Midbrain (tissue), 1 donor: Measurements from ENCODE around the gene PIP5KL1.
A peak's percentile ranks its signal among the peaks of the same experiment; 100 is the strongest.

ENCODE experiments used
- DNase-seq: peaks from one replicate; lab custom pipeline; 2025; lab: John Stamatoyannopoulos, UW

The PIP5KL1 gene

DNA sequence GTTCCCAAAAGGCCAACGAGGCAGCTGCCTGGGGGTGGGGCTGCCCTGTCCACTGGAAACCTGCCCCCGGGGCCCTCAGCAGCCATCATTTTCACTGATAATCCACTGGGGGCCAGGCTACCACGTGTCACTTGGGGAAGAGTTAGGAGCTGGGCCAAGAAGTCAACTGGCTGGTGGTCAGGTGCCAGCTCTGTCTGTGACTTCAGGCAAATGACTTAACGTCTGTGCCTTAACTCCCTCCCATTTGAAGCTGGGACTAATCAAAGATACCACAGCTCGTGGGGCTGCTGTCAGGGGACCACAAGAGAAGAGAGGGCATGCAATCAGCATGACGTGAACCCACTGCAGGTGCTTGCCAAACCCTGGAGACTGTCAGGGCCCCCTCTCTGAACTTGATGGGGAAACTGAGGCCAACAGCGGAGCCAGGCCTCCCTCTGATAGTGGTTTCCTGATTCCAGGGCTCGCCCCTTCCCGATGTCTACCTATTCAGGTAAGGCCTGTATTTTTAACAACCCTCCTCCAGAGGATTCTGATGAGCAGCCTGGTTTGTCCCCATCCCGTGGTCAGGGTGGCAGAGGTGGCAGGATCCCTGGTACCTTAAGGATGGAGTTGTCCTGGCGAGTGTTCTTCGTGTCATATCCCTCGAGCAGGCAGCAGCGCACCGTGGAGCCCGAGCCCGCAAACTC is 19.4 kb upstream of the PIP5KL1 start:
- DNase-seq = peak; percentile 71

DNA sequence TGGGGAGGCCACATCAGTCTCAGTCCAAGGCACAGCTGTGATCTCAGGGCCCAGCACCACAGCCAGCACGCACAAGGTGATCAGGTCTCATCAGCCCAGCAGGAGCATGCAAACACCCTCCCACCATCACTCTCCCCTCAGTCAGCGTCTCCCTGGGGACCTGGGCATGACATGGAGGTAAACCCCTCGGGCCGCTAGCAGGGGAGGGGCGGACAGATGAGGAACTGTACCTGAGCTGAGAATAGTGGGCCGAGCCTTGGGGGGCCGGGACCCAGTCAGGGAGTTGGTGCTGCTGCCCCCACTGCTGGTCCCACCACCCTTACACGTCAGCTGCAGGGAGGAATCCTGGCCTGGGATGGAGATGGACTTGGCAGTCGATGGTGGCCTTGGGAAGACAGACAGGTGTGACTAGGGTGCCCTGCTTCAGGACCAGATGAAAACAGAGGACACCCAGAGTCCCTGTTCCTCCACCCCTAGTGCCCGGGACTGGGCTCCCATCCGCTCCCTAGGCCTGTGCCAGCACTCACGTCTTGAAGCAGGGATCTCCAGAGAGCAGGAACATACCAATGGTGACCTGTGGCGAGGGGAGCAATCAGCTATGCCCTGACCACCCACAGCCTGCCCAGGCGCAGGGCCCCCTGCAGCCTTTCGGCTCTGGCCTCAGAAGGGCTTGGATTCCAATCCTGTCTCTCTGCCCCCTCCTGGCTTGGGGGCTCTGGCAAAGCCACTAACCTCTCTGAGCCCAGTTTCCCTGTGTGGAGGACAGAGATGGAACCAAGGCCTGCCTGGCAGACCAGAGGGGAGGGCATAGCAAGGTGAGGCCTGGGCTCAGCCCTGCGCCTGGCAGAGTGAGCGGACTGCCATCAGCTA is 17.5 kb upstream of the PIP5KL1 start:
- DNase-seq = no peak

DNA sequence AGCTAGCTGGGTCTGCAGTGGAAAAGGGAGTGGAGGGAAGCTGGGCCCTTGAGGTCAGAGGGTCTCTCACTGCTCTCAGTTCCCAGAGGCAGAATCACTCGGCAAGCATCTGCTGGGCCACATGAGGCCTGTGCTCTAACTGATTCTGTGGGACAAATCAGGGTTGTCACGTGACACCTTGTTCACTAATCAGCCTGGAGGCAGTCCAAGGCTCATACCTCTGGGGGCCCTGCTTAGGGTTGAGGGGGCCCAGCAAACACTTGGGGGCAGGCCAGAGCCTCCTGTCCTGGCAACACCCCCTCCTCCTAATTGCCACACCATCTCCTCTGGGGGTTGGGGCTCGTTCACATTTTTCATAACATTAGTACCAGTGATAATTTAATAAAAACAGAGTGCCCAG is 16.2 kb upstream of the PIP5KL1 start:
- no peak for DNase-seq

DNA sequence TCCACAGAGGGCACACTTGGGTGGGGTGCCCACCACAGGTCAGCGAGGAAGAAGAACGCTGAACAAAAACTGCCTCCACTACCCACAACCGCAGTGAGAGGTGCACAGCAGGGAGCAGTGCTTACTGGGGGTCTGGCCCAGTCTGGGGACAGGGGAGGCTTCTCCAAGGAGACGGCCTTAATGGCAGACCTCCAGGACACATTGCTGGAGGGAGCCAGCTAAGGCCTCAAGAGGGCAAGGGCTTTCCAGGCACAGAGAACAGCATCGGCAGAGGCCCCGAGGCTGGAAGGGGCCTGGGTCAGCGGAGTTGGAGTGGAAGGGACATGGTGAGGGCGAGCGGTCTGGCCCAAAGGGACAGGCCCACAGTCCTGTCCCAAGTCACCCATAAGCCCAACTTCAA is 15.4 kb upstream of the PIP5KL1 start:
- no peak for DNase-seq

DNA sequence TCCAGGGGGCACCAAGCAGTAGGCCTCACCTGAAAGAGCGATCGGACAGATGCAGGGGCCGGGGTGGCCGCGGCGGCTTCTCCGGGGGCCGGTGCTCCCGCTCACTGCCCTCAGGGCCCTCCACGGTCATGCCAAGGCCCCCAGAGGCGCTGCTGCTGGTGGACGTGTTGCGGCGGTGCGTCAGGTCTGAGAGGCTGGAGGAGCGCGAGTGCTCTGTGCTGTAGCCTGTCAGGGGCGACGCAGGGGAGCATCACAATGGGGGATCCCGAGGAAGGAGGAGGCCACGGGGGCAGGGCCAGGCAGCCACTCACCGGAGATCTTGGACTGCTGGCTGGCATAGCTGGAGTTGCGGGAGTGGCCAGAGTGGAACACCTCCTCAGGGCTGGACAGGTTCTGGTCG is 14.8 kb upstream of the PIP5KL1 start:
- no peak for DNase-seq

DNA sequence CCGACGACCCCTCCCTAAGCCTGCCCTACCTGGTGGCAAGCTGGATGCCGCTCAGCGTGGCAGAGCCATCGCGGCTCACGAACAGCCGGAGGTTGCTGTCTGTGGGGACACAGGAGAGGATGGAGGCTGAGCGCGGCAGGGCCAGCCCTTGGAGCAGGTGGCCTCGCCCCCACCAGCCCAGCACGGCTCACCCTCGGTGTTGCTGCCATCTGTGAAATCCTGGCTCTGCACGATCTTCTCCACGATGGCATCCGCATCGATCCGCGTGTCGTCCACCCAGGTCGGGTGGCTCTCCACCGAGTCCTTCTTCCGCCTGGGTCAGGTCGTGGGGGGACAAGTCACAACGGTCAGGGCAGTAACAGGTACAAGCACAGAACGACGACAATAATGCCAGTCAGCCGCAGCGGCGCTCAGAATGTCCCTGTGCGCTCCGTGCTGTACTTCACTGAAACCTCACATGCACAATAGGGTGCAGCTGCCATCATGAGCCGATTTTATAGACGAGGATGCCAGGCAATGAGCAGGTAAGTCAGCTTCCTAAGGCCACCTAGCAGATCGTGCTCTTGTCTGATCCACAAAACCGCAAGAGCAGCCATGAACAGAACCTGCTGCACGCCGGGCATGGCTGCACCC is 14.1 kb upstream of the PIP5KL1 start:
- DNase-seq = no peak

DNA sequence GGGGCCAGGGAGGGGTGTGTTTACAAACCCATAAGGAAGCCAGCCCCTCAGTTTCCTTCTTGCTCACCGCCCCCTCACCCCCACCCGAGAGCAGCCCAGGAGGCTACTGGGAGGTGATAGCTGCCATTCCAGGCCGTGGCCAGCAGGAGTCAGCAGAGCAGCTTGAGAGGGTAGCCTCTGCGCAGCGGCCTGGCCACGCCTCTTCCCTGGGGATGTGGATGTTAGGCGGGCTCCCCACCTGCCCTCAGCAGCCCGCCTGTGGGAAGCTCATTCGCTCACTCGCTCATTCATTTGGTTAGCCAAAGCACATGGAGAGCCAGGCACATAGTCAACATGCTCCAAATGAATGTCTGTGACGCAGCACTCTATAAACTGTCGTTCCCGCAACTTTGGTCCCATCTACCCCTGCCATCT is 13.2 kb upstream of the PIP5KL1 start:
- DNase-seq = peak; percentile 86

DNA sequence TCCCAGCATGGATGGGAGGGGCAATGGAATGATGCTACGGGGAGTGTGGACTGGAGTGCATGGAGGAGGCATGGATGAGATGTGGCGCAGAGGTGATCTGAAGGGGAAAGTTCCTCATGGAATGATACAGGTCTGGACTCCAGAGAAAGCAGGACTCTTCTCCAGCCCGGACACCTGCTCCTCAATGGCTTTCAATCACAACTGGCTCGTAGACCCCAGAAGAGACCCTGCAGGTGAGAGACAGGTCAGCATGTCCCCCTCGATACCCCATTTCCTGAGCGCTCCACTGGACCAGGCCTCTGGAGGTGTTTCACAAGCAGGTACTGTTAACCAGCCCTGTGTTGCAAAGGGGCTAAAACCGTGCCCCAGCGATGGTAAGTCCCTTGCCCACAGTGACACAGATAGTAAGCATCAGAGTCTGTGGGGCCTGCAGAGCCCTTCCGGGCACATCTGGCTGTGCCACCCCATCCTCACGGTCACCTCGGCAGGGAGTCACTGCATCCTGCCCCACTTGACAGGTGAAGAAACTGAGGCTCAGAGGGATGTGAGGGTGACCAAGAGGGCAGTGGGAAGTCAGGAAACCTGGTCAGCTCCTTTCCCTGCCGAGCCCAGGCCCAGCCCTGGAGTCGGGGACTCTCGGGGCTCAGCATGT is 12.6 kb upstream of the PIP5KL1 start:
- no peak for DNase-seq

DNA sequence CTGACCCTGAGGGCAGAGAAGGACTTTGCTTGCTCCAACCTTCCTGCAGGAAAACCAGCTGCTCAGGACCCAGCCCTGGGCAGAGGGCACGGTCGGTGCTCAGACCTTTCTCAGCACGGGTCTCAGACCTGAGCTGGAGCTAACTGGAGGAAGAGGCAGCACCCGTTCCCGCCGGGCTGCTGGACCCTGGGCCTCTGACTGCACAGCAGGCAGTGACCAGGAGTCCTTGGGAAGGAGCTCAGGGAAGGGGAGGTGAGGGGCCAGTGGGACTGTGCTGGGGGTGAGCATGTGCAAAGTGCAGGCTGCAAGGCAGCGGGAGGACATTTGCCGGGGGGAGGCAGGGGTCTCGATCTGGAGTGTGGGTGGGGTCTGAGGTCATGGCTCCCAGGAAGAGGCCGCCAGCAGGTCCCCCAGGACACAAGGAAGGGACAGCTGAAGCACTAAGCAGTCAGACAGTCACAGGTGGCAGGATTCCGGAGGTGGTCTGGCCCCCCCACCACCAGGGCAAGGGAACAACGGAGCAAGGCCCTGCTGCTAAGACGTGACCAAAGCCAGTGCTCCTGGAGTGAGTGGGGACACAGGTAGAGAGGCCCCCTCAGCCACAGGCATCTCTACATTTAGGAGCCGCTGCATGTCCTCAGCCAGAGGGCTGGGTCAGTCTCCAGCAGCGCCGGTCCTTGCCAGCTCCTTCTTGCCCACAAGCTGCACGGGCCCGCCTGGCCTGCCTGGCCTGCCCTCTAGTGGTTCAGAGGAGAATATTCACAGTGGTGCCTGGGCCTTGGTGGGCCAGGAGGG is 11.8 kb upstream of the PIP5KL1 start:
- peak; percentile 40 for DNase-seq

DNA sequence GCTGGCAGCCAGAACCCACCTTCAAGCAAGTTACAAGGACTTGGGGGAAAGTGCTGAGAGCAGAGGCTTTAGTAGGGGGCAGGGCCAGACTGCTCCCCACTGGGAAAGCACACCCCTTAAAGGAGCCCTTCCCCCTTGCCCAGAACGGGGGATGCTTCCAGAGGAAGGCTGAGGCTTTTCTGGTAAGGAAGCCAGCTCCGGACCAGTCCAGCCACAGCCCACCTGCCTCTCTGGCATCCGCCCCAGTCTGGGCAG is 11.3 kb upstream of the PIP5KL1 start:
- DNase-seq = no peak

DNA sequence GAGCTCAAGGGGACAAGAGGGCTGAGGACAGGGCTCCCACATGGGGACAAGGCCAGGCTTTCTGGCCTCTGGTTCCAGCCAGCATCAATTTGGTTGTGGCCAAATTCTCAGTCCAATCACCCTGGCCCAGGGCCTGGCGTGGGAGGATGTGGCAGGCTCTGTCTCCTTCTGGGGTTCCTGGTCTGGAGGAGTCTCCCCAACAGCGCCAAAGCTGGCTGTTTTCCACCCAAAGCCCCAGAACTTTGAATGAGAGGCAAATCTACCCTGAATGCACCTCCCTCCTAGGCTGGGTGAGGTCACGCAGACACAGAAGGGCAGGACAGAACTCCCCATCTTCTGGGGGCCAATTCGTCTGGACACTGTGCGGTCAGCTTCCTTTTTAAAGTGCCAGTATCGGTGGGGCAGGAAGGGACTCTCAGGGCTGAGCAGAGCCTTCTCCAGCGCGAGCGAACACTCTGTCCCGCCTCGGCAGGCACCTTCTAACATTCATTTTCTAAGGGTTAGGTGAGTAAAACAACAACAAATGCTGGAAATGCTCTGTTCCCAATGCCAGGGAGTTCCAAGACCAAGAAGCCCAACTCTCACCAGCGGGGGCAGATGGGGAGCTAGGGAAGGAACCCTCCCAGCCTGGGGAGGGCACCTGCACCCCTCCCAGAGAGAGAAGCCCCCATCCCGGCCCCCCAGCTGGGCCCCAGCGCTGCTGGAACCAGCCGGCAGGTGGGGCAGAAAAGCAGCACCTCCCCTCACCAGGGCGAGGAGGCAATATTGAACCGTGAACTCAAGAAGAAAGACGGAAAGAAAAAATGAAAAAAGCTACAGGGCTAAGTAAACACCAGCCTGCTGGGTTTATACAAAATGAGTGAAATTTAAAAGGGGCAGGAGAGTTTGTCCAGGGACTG is 10.7 kb upstream of the PIP5KL1 start:
- DNase-seq = no peak

DNA sequence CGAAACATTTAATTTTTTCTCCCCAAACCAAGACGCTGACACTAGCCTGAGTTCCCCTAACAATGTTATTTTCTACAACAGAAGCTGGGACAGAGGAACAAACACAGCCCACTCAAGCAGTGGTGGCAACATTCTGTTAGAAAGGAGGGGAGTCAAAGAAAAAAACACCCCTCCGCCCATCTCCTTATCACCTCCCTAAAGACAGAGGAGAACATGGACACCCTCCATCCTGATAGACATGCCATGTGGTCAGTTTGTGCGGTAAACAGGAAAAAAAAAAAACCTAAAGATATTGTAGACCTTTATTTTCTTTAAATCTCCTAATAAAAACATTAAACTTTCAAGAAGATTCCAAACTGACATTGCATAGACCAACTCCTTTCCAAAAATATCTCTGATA is 10.0 kb upstream of the PIP5KL1 start:
- DNase-seq = no peak

DNA sequence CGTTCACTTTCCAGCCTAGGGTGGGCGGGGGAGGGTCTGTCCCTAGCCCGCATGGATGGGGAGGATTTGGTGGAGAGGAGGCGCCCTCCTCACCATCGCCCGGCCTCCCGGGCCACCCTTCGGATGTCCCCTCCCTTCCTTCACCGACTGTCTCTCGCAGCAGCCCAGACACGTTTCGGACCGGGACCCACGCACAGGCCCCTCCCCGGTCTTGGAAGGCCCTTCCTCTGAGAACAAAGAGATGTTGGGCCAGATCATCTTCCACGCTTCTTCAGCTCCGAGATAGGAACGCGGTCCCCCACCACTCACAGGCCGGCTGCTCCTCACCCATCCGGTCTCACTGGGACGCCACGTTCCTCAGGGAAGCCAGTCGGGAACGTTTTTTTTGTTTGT is 7.7 kb upstream of the PIP5KL1 start:
- DNase-seq = no peak

DNA sequence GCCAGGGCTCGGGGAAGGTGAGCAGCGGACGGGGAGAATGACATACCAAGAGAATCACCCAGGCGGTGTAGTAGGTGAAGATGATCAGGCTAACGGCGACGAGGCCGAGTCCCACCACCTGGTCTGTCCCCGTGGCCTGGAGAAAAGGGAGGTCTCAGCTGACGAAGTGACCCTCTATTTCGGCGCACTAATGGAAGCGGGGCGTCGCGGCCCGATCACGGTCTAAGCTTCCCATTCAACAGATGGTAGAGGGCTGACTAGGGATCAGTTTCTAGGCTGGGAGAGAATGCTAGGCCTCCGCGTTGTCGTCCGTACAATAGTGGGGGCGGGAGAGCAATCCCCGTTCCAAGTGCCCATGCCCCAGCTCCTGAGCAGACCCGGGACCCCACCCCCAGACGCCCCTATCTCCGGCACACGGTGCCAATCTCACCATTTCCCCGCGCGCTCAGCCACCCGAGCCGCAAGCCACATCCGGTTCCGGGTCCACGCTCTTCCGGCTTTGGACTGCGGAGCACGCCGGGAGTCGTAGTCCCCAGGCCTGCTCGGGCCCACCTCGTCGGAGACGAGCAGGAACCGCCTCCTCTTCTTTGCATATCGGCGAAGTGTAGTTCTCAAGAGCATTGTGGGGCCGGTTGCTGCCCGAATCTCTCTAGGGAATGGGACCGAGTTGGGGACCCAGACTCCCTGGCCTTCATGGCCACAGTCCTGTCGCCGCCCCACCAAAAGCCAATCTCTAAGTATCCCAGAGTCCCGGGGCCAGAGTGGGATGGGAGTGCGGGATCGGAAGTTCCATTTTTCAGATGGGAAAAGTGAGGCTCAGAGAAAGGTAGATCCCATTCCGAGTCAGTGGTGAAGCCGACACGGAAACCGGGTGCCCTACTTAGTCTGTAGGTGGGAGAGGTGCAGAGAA is 7.1 kb upstream of the PIP5KL1 start, which contains the start of gene DPM2:
Gene DPM2 (minus strand): TSS at position 467 of the 910 bp plus-strand sequence. CDS start 34 bp downstream, at position 433.
- peak; percentile 86 for DNase-seq

DNA sequence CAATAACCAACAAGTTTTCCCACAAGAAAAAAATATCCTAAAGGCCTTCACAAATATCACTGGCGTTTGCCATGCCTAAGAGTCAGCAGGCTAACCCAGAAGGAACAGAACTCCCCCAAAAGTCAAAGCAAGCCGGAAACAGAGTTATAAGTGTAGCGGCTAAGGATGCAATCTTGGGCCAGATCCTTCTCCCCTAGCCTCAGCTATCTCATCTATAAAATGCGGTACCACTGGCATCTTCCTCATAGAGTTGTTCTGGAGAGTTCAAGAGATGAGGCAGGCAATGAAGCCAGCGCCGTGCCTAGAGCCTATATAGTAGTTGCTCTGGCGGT is 6.4 kb upstream of the PIP5KL1 start:
- no peak for DNase-seq

DNA sequence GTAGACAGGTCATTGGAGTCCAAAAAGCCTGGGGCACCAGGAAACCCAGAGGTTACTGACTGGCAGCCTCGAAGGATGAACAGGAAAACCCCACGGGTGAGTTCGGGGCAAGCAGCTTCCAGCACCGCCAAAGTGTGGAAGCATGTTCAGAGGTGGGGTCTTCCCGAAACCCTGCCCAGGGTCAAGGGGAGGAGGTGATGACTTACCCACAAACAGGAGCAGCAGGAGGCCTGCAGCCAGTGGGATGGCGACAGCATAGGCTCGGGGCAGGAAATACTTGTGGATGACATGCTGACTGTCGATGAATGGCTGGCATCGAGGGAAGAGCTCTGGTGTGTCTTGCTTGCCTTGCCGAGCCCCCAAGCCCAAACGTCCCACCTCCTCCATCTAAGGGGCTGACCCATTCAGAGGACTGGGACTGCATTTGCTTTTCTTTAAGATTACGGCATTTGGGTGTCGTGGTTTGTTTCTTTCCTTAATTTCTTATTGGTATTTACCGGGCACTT is 5.8 kb upstream of the PIP5KL1 start:
- DNase-seq = no peak

DNA sequence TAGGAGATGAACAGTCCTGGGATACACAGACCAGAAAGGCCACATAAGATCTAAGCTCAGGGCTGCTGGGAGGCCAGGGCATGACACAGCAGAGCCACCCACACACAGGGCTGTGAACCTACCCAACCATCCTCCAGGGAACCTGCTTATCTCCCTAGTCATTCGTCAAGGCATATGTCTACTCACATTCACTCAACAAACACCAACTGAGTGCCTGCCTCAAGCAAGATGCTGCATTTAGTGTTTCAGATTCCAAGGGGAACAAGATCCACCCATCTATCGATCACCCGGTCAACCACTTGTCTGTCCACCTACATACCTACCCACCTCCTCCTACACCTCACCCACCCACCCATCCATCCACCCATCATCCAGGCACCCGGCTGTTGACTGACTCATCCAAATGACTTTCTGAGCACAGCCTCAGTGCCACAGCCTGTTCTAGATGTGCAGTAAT is 5.2 kb upstream of the PIP5KL1 start:
- no peak for DNase-seq

DNA sequence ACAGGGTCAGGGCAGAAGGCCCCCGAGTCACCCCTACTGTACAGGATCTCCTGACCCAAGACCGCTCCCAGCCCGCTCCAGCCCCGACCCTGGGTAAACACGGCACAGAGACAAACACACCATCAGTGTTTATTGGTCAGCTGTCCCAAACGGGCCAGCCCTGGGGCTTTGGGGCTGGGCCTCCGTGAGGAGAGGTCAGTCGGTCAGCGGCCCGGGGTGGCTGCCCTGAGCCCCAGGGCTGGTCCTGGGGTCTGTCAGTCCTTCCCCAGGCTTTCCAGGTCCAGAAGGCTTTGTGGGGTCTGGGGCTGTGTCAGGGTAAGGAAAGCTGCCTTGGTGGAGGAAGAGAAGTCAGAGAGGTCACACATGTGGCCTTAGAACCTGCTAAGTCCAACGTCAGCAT is 4.4 kb upstream of the PIP5KL1 start:
- no peak for DNase-seq

DNA sequence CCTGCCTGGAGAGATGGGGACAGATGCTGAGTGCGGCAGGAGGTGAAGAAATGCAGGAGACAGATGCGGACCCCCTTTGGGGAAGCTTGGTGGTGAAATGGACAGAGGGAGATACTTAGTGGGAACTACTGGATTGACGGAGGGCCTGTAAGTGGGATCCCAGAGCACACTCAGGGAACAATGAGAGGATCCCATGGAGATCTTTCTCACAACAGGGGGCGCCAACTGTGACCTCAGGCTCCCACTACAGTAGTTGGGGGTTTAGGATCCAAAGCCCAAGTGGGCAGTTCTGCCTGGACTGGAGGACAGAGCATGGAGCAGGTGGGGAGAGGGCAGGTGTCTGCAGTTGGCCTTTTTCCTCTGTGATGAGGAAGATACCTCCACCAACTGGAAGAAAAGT is 3.7 kb upstream of the PIP5KL1 start:
- DNase-seq = no peak
